ENCODE measurements around the gene H3-3A. TPM values are rescaled to one million over a fixed set of nuclear protein-coding genes. Genes with fewer than 3 reads are reported as not detected.
A peak's percentile ranks its signal among the peaks of the same experiment; 100 is the strongest.

Gene H3-3A
- total RNA-seq, 1 experiment from 2014 or later = 1,129 TPM

DNA sequence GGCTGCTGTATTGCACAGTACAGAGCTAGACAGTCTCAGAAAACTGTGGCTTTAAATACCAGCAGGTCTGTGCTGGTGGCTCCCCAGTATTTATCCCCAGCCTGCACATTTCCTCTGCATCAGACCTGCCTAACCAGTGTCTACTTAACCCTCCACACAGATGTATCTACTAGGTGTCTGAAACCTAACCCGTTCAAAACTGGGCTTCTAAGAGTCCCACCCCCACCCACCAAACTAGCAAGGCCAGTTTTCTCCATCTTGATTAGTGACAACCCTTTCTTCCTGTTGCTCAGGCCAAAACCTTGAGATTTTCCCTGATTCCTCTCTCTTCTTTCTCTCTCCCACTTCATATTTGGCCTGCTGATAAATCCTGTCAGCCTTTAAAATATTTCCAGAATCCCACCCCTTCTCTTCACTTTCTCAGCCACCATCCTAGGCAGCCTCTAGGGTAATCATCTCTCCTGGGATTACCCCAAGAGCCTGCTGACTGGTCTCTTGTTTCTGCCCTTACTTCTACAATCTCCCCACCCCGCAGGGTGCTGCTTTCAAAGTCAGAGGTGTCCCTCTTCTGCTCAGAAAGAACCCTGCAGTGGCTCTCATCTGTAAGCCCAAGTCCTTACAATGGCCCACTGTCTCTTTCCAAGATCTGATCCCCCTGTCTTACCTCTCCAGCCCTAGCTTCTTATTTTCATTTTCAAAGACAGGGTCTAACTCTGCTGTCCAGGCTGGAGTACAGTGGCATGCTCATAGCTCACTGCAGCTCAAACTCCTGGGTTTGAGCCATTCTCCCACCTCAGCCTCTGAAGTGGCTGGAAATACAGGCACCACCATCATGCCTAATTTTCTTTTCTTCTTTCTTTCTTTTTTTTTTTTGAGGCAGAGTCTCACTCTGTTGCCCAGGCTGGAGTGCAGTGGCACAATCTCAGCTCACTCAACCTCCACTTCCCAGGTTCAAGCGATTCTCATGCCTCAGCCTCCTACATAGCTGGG, 45.2 kb downstream of the H3-3A start:
- Histone ChIP-seq H3K56ac (ENCODE audit: insufficient read length, low read depth, low read length) (no peak overlapping the region), H3K23ac (ENCODE audit: insufficient read length, low read depth, low read length) (no peak overlapping the region), H3T11ph (ENCODE audit: low read length) (no peak overlapping the region), H3K27me3 (ENCODE audit: insufficient read depth, low read length) (no peaks in the 10 kb centered on the region; the same call in 1 of the 2 replicates), H3K23me2 (ENCODE audit: insufficient read length, low read depth, low read length, poor library complexity, severe bottlenecking) (peaks cover 19% of the 10 kb centered on the region), H4K20me1 (ENCODE audit: control insufficient read depth, insufficient read depth, insufficient read length) (no peaks in the 10 kb centered on the region), H3K9me3 (ENCODE audit: control insufficient read depth, low read depth, low read length) (no peaks in the 10 kb centered on the region), H3K4me1 (ENCODE audit: insufficient read depth, low read length) (peaks cover 17% of the 10 kb centered on the region), H2AK5ac (ENCODE audit: insufficient read length, low read length) (no peak overlapping the region), H2BK15ac (ENCODE audit: low read depth, low read length) (no peak overlapping the region), H3K18ac (ENCODE audit: insufficient read length, low read depth, low read length) (no peak overlapping the region), H2BK5ac (ENCODE audit: insufficient read length, low read length) (no peak overlapping the region), H3K14ac (ENCODE audit: insufficient read depth, low read length) (no peak overlapping the region), H3K4ac (ENCODE audit: low read depth, low read length) (no peak overlapping the region), H4K91ac (ENCODE audit: insufficient read length, low read depth, low read length) (no peak overlapping the region), H3K27ac (ENCODE audit: insufficient read length, low read depth, low read length) (no peak overlapping the region), H2AFZ (ENCODE audit: low read length) (no peak overlapping the region), H4K8ac (replicated peaks; ENCODE audit: insufficient read length, low read depth, low read length) (no peak overlapping the region), H3K79me2 (ENCODE audit: insufficient read depth, low read length) (no peaks in the 10 kb centered on the region), H3K4me2 (ENCODE audit: insufficient read depth, insufficient read length, low read length) (no peak overlapping the region), H3K79me1 (ENCODE audit: insufficient read depth, low read depth, low read length, poor library complexity, severe bottlenecking) (no peaks in the 10 kb centered on the region), H2BK12ac (ENCODE audit: insufficient read length, low read depth, low read length) (no peak overlapping the region), H4K5ac (ENCODE audit: insufficient read length, low read depth, low read length) (no peak overlapping the region), H2BK120ac (ENCODE audit: low read depth, low read length, poor library complexity, severe bottlenecking) (no peak overlapping the region), H2BK20ac (ENCODE audit: low read depth, low read length, poor library complexity, severe bottlenecking) (no peak overlapping the region), H3K9ac (ENCODE audit: extremely low read depth, insufficient read length, low read length) (no peak overlapping the region)
- no CpG with 5 or more reads among the region's 3 CpGs for WGBS (ENCODE audit: extremely low coverage, insufficient read length, low lambda C conversion rate)
- H3K4me3 Mint-ChIP-seq = peak overlapping the region in 1 of 2 experiments; percentile 3; a peak in 2 of 5 replicates
- peaks cover 8% of the 10 kb centered on the region for H3K27me3 Mint-ChIP-seq (ENCODE audit: low read depth)
- H3K36me3 Mint-ChIP-seq (ENCODE audit: insufficient read depth in 1 of 3, low read depth in 3 of 3) = no peaks in the 10 kb centered on the region; a peak in 1 of 7 replicates
- H3K4me1 Mint-ChIP-seq = peaks cover 48 to 49% of the 10 kb centered on the region in 2 experiments
- TF ChIP-seq, protein P1, sequence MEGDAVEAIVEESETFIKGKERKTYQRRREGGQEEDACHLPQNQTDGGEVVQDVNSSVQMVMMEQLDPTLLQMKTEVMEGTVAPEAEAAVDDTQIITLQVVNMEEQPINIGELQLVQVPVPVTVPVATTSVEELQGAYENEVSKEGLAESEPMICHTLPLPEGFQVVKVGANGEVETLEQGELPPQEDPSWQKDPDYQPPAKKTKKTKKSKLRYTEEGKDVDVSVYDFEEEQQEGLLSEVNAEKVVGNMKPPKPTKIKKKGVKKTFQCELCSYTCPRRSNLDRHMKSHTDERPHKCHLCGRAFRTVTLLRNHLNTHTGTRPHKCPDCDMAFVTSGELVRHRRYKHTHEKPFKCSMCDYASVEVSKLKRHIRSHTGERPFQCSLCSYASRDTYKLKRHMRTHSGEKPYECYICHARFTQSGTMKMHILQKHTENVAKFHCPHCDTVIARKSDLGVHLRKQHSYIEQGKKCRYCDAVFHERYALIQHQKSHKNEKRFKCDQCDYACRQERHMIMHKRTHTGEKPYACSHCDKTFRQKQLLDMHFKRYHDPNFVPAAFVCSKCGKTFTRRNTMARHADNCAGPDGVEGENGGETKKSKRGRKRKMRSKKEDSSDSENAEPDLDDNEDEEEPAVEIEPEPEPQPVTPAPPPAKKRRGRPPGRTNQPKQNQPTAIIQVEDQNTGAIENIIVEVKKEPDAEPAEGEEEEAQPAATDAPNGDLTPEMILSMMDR (conservative IDR thresholded peaks at IDR 0.05) = peak; percentile 32; the same call in 2 of the 3 replicates
- no peak for DNase-seq
- H3K9me3 Mint-ChIP-seq = no peaks in the 10 kb centered on the region; a peak in 1 of 5 replicates
- H3K27ac Mint-ChIP-seq = peak overlapping the region in 2 of 3 experiments; percentile 61 to 62; a peak in 4 of 7 replicates
